Upper lobe of left lung (tissue), 6 donors: ENCODE results near the gene USP36. TPM values are rescaled to one million over a fixed set of nuclear protein-coding genes. Genes with fewer than 3 reads are reported as not detected.
A peak's percentile ranks its signal among the peaks of the same experiment; 100 is the strongest.

Source experiments
- ATAC-seq, 2 donors: fragments of 200-7000 bp; cut with Tn5 transposase; one replicate each; pipeline ENCODE4 v1.9.1; 2022; ENCODE audit warnings: mild to moderate bottlenecking in 2 of 2, moderate library complexity in 2 of 2; ENCODE audit not compliant: low FRiP score in 2 of 2
- DNase-seq, 2 donors: peaks; one replicate each; pipeline ENCODE4 v3.0.0-alpha.2; 2019 to 2020
- H3K27ac ChIP-seq, 4 donors: fragments of 200-600 bp; sonication (generic); one replicate each; pipeline ENCODE4 v1.5.1; 2016 to 2019
- H3K27me3 ChIP-seq, 4 donors: fragments of 200-600 bp; sonication (generic); one replicate each; pipeline ENCODE4 v1.5.1; 2017 to 2019
- H3K36me3 ChIP-seq, 4 donors: fragments of 200-600 bp; sonication (generic); one replicate each; pipeline ENCODE4 v1.5.1; 2016 to 2019
- H3K4me1 ChIP-seq, 4 donors: fragments of 200-600 bp; sonication (generic); one replicate each; pipeline ENCODE4 v1.5.1; 2018 to 2019
- H3K4me3 ChIP-seq, 4 donors: fragments of 200-600 bp; sonication (generic); one replicate each; pipeline ENCODE4 v1.5.1; 2017 to 2019; ENCODE audit warnings: mild to moderate bottlenecking in 2 of 4, moderate library complexity in 1 of 4
- H3K9me3 ChIP-seq, 4 donors: fragments of 200-600 bp; sonication (generic); one replicate each; pipeline ENCODE4 v1.5.1; 2018 to 2019
- CTCF ChIP-seq, 6 experiments: fragments of 450-650 bp in 4 of 6; fragments of 200-600 bp in 2 of 6; sonication (generic) in 2 of 6; IDR thresholded peaks; one replicate each; pipeline ENCODE4 v1.5.1; 2016 to 2019; ENCODE audit warnings: antibody characterized with exemption in 6 of 6
- EP300 ChIP-seq, 4 donors: sonication (generic); formaldehyde crosslinking; IDR thresholded peaks; one replicate each; pipeline ENCODE4 v1.5.1; 2017; ENCODE audit warnings: antibody characterized with exemption in 4 of 4, control low read depth in 2 of 4
- POLR2A ChIP-seq, 4 donors: fragments of 450-650 bp; IDR thresholded peaks; one replicate each; pipeline ENCODE4 v1.5.1; 2016 to 2017; ENCODE audit warnings: antibody characterized with exemption in 4 of 4, mild to moderate bottlenecking in 2 of 4
- POLR2AphosphoS5 ChIP-seq, 2 donors: sonication (generic); formaldehyde crosslinking; IDR thresholded peaks; one replicate each; pipeline ENCODE4 v1.5.1; 2017; ENCODE audit warnings: antibody characterized with exemption in 2 of 2
- WGBS, 2 donors: methylation state at CpG; one replicate each; pipeline ENCODE4 v1.1.5; 2017 to 2018; 5-methylcytosine and 5-hydroxymethylcytosine counted together
- total RNA-seq, 6 donors: library from RNA; depleted of rRNA in 4 of 6; stranded (reverse); fragments of >200 nt in 4 of 6; gene quantifications; one replicate each; pipeline versions ENCODE4 v1.1.0 to v1.2.1, GENCODE V29; 2016 to 2021
- donor health status: DM: no; HTN: no; CAD: no; lungs with moderate emphysema.
- donor health status: DM: no; HTN: yes; CAD: no; lungs with severe emphysema.

The USP36 gene
- total RNA-seq, 6 donors from 2014 or later = 31.1 to 76.5 (median 55.4) TPM

DNA sequence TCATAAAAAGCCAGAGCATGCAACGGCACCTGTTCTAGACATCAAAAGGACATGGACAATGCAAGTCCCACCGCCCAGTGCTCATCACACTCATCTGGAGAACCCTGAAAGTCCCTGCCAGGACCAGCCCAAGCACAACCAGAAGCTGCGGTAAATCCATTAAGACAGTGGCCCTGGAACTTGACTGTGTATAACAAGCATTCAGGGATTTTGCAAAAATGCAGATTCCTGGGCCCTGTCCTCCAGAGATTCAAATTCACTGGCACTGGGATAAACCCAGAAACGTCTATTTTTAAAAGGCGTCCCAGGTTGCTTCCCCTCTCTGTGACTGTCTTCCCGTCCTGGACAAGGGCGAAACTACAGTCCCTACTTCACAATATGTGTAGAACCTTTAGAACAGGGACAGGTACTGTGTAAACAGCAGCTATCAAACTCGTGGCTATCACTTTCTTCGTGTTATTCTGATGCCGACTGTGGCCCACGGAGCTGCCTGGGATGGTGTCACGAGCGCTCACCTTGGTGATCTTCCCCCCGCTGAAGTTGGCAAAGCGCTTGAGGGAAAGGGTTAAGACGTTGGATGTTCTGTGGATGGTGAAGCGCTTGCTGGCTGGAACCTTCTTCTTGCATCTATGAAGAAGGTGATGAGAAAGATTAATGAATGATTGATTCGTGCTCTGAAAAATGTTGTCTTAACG, 22.3 kb downstream of the USP36 start:
- Histone ChIP-seq H3K4me1 (peaks cover 5 to 20% (median 15%) of the 10 kb centered on the region in 4 donors), H3K36me3 (peaks cover 41 to 99% (median 88%) of the 10 kb centered on the region in 4 donors), H3K9me3 (no peaks in the 10 kb centered on the region), H3K4me3 (no peak overlapping the region), H3K27me3 (no peaks in the 10 kb centered on the region), H3K27ac (peak overlapping the region in 3 of 4 donors; percentile 15 to 49 (median 49))
- no peak for DNase-seq
- no peak for ATAC-seq
- TF ChIP-seq EP300 (IDR thresholded peaks at IDR 0.05) (no peak), POLR2AphosphoS5 (IDR thresholded peaks at IDR 0.05) (no peak), CTCF (IDR thresholded peaks at IDR 0.05) (no peak), POLR2A (IDR thresholded peaks at IDR 0.05) (no peak)
- 79 to 85% methylated on average over 19 of the region's 19 CpGs for WGBS, 2 donors

DNA sequence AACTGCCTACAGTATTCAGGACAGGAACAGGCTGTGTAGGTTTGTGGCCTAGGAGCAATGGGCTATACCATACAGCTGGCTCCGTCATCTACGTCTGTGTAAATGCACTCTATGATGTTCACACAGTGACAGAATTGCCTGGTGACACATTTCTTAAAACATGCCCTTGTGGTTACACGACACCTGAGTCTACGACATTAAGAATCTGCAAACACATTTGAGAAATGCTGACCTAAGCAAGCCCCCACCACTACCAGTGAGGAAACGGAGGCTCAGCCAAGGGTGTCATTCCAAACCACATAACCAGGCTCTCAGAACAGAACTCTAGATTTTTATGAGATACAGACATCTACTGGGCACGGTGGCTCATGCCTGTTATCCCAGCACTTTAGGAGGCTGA, 23.5 kb downstream of the USP36 start:
- no peaks in the 10 kb centered on the region for H3K27me3 ChIP-seq
- no peak overlapping the region for H3K27ac ChIP-seq
- H3K4me3 ChIP-seq = no peak overlapping the region
- TF ChIP-seq POLR2AphosphoS5 (IDR thresholded peaks at IDR 0.05) = peak in 1 of 2 donors; percentile 13
- TF ChIP-seq CTCF (IDR thresholded peaks at IDR 0.05) = no peak
- H3K9me3 ChIP-seq = no peaks in the 10 kb centered on the region
- DNase-seq = no peak
- 64 to 73% methylated on average over 6 of the region's 6 CpGs for WGBS, 2 donors
- no peak for ATAC-seq
- peaks cover 5 to 20% (median 15%) of the 10 kb centered on the region in 4 donors for H3K4me1 ChIP-seq
- peaks cover 41 to 99% (median 87%) of the 10 kb centered on the region in 4 donors for H3K36me3 ChIP-seq

DNA sequence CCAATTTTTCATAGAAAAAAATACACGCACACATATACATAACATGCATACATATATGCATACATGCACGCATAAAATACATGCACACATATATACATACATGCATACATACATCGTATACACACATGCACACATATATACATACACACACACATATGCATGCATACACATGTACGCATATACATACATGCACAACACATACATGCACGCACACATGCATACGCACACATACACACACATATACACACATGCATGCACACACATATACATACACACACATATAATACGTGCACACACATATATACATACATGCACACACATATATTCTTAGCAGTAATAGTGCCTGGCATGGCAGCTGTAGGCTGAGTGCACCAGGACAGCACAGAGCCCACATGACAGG, 24.9 kb downstream of the USP36 start:
- Histone ChIP-seq H3K36me3 (peaks cover 51 to 100% (median 88%) of the 10 kb centered on the region in 4 donors), H3K27ac (no peak overlapping the region), H3K4me3 (no peak overlapping the region), H3K9me3 (no peaks in the 10 kb centered on the region), H3K27me3 (no peaks in the 10 kb centered on the region), H3K4me1 (peaks cover 5 to 20% (median 15%) of the 10 kb centered on the region in 4 donors)
- ATAC-seq (no peak), DNase-seq (no peak)
- TF ChIP-seq CTCF (IDR thresholded peaks at IDR 0.05) (no peak), POLR2AphosphoS5 (IDR thresholded peaks at IDR 0.05) (no peak), EP300 (IDR thresholded peaks at IDR 0.05) (no peak), POLR2A (IDR thresholded peaks at IDR 0.05) (no peak)
- WGBS, 2 donors = 82% methylated on average over 7 of the region's 7 CpGs

GRCh38 chr17:78812855-78813254, 27.8 kb downstream of the USP36 start:
- Histone ChIP-seq H3K27ac (no peak overlapping the region), H3K4me3 (no peak overlapping the region), H3K9me3 (no peaks in the 10 kb centered on the region), H3K36me3 (peaks cover 33 to 100% (median 82%) of the 10 kb centered on the region in 4 donors), H3K27me3 (no peaks in the 10 kb centered on the region), H3K4me1 (no peaks in the 10 kb centered on the region)
- 75 to 84% methylated on average over 8 of the region's 8 CpGs for WGBS, 2 donors
- peak in 1 of 2 donors; percentile 23 for ATAC-seq
- TF ChIP-seq POLR2AphosphoS5 (IDR thresholded peaks at IDR 0.05) = no peak
- TF ChIP-seq CTCF (IDR thresholded peaks at IDR 0.05) = no peak
- no peak for TF ChIP-seq EP300 (IDR thresholded peaks at IDR 0.05)
- no peak for TF ChIP-seq POLR2A (IDR thresholded peaks at IDR 0.05)
- DNase-seq = no peak

- TF ChIP-seq EP300 (IDR thresholded peaks at IDR 0.05) = no peak
- TF ChIP-seq POLR2A (IDR thresholded peaks at IDR 0.05) = no peak
- no peak for TF ChIP-seq CTCF (IDR thresholded peaks at IDR 0.05)
- TF ChIP-seq POLR2AphosphoS5 (IDR thresholded peaks at IDR 0.05) = no peak
- DNase-seq = no peak
- Histone ChIP-seq H3K36me3 (peaks cover 20 to 96% (median 73%) of the 10 kb centered on the region in 4 donors), H3K27ac (no peak overlapping the region), H3K4me1 (peaks cover 0 to 19% (median 5%) of the 10 kb centered on the region in 4 donors), H3K27me3 (no peaks in the 10 kb centered on the region), H3K4me3 (no peak overlapping the region), H3K9me3 (no peaks in the 10 kb centered on the region)
- no peak for ATAC-seq
- 91 to 94% methylated on average over 3 to 4 of the region's 4 CpGs for WGBS, 2 donors
Observed at GRCh38 chr17:78808163-78808562, 32.5 kb downstream of the USP36 start.
